NCI-H748 (cell line): ENCODE results near the gene CLSTN2.

Experiments used
- DNase-seq: peaks from one replicate; lab custom pipeline; 2025; ENCODE audit not compliant: unreplicated experiment; lab: John Stamatoyannopoulos, UW

CLSTN2 gene

DNA sequence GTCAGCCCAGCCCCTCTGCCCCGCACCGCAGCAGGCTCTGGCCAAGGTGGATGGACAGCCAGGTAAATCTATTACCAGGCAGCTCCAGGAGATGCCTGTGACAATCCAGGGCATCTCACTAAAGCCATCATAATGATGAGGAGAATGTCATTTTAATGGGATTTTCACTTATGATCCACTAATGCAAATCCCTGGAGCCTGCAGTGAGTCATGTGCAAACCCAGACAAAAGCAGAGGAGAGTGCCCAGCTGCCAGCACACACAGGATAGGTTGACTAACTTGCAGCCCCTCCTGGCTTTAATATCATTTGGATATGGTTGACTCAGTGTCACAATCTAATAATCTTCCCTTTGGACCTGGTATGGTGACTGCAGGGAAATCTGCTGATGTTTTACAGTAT lies 536.0 kb downstream of the CLSTN2 start:
- DNase-seq = no peak

- DNase-seq = no peak
Measured at GRCh38 chr3:140472306-140473020, 537.5 kb downstream of the CLSTN2 start.

- DNase-seq = no peak
Measured at GRCh38 chr3:140487566-140487965, 552.6 kb downstream of the CLSTN2 start.

DNA sequence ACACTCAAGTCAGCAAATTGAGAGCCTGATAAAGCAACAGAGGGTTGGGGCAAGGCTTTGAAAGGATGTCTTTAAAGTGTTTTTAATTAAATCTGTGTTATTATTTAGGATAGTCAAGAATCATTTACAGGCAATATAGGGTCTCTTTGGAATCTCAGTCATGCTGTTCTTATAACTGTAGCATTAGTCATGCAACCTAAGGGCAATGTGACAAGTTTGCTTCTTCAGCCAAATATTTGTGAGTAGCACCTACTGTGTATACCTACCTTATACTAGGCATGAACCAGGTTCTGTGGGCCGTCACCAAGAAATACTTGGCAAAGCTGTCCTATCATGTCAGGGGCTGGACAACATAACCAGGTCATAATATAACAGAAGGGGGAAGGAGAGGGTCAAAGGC lies 558.3 kb downstream of the CLSTN2 start:
- no peak for DNase-seq

GRCh38 chr3:140494970-140495369 lies 560.0 kb downstream of the CLSTN2 start:
- no peak for DNase-seq

DNA sequence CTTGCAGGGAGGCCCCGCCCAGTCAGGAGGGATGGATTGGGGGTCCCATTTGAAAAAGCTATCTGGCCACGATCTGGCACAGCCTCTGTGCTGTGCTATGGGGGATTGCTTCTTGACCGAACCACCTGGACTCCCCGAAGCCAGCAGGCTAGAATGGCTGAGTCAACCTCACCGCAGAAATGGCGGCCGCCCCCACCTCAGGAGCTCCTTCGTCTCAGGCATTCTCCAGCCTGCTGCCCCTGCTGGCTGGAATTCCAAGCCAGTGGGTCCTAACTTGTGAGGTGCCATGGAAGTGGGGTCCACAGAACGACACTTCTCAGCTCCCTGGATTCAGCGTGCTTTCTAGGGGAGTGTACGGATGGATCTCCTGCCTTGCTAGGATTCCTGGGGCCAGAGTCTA lies 562.3 kb downstream of the CLSTN2 start:
- DNase-seq = no peak

GRCh38 chr3:140499114-140499757 lies 564.3 kb downstream of the CLSTN2 start:
- peak; percentile 45 for DNase-seq

DNA sequence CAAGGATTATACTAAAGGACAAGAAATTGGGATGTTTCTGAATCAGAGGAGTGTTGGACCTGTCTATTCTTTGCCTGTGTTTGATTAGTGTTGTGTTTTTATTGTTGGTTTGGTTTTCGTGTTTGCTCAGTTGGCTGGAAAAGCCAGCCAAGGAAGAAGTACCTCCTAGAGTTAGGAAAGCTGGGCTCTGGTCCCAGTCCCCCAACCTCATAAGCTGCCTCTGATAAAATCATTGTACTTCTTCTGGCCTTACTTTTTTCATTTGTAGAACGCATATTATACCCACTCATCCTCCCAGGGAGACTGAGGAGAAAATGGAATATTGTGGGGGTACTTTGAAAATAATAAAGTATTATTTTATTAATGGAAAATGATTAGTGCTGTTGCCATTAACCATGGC lies 565.5 kb downstream of the CLSTN2 start:
- no peak for DNase-seq

DNA sequence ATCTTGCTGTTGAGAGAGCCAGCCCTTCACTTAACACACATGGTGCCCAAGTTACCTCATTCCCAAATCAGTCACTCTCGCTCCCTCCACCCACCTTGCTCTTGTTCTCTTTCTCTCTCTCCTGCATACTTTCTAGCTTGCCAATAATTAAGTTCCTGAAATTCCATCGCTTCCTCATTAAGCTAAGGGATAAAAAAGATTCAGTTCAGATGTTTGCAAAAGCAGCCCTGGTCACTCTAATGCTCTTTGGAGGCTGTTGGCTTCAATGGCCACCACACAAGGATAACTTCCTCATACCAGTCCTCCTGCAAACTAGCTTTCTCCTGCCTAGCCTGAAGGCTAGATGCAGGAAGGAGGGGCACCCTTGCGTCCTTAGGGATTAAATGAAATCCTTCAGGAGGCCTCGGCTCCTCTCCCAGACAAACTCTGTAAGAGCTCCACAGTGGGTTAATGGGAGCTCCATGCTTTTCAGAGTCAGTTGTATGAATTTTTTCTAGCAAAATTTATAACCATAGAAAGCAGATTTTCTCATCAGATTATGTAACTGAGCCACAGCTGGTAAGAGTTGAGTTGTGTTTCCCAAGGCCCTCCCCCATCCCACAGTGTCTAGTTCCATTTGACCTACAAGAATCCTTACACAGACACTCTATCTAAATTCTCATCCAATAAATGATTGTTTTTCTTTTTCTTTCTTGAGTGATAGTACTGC lies 566.2 kb downstream of the CLSTN2 start:
- DNase-seq = no peak

- no peak for DNase-seq
Measured at GRCh38 chr3:140501770-140502364, 566.9 kb downstream of the CLSTN2 start.

DNA sequence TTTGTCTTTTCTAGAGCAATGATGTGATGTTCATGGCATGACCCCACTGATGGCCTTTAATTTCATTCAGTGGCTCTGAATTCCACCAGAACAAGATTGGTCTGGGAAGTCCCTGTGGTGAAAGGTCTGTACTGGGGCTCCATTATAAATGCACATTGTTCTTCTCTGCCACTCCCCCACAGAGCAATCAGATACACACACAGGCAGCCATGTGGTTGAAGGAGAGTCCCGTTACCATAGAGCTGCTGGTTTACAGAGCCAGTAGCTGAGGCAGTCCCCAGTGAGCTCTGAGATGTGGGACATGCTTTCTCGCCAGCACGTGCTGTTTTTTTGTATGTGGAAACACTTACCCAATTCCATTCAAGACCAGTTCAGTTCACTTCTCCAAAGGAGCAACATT lies 570.2 kb downstream of the CLSTN2 start:
- DNase-seq = peak; percentile 35

GRCh38 chr3:140505876-140506275 lies 570.9 kb downstream of the CLSTN2 start:
- no peak for DNase-seq

GRCh38 chr3:140508550-140508949 lies 573.6 kb downstream of the CLSTN2 start:
- no peak for DNase-seq

DNA sequence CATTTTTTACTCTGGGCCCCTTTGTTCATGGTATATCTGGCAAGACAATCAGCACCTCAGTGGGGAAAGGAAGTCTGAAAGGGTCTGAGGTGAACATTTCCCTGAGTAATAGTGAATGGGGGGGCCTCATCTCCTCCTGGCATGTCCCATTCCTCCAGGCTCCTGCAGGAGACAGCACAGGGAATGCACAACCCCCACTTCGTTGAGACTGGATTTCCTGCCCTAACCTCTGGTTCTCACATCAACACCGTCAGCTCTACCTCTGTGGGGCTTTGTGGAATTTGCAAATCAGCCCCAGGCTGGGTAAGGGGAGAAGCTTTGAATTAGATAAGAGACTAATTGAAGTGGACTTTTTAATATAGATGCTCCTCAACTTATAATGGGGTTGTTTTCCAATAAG lies 574.5 kb downstream of the CLSTN2 start:
- DNase-seq = no peak

DNA sequence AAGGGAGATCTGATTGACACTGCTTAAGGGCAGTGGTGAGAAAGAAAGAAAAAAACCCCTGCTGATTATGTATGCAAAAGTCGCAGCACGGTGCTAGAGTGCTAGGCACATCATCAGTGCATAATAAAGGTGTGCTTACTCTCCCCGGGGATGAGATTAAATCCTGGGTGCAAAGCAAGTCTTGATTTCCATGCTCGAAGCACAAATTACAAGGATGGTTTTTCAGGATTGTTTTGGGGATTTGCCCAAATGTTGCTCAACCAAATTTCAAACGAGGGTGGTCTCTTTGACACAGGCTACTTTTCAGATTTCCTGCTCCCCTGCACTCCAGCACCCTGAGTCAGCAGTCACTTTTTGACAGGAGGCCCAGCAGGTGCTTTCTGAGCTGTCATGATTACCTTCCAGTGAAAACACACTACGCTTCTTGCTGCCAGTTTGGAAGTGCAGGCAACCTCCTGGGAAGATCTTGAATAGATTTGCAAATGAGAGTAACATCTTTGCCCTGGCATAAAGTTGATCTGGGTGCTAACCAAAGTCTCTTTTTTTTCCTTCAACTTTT lies 575.4 kb downstream of the CLSTN2 start:
- no peak for DNase-seq

DNA sequence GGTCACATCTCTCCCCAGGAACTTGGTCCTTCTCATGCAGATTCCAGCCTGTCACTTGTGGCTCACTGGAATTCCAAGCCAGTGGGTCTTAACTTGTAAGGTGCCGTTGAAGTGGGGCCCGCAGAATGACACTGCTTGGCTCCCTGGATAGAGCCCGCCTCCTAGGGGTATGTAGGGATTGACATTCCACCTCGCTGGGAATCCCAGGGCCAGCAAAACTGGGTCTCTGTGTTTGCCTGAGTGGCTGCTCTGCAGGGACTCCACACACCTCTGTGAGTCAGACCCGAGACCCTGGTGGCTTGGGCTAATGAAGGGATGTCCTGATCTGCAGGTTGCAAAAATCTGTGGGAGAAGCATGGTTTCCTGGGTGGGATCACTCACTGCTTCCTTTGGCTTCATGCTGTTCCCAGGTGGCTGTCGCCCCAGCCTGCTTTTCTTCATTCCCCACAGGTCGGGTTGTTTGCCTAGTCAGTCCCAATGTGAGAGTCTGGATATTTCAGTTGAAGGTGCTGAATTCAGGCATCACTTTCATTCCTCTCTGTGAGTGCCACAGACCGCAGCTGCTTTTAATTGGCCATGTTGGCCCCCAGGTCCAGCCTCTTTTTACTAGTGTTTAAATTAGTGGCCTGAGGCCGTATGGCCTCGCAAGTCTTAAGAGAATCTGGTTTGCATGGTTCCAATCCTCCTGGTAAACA lies 586.9 kb downstream of the CLSTN2 start:
- DNase-seq = no peak

DNA sequence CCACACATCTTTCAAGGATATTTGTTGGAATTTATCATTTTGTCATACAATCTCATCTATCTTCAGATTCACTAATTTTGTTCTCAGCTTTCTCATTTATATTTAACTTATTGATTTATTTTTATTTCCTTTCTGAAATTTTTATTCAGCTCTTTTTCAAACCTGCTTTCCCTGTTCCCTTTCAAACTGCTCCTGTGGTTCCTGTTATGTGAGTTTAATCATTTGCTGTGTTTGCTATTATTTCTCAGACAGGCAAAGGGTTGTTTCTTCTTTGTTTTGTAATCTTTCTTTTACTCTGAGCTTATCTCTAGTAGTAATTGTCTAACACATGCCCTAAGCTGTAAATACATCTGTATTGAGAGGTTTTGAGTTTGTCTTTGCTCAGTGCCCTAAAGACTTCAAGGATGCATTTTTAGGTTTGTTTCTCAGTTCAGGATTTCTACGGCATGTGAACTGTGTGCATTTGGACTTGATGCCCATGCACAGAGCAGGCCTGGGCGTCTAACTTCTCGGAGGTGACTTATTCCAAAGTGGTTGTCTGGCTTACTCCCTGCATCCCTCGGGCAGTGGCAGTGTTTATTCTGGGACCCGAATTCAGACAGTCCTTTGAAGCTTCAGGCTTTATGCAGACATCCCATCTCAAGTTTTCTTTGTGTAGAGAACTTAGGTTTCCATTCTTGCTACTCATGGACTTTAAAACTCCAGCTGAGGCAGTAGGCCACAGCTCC lies 587.8 kb downstream of the CLSTN2 start:
- no peak for DNase-seq

DNA sequence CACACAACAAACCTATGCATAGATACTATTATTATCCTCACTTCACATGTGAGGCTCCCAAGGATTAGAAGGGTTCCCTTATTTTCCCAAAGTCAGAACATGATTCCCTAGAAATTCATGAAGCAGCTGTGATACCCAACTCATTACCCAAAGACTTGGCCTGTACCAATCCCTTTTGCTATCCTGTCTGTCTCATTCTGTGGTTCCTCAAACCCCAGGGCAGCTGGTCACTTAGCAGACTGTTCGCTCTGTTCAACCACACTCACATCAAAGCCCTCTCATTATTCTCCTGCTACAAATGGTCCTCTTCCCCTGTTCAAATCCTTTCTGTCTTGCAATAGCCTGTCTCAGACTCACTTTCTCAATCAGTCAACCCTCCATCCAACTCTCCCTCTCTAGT lies 588.6 kb downstream of the CLSTN2 start:
- DNase-seq = no peak

- DNase-seq = no peak
Measured at GRCh38 chr3:140527156-140527555, 592.2 kb downstream of the CLSTN2 start.

- no peak for DNase-seq
Measured at GRCh38 chr3:140529096-140529495, 594.1 kb downstream of the CLSTN2 start.
